Neural cell (in vitro differentiated cells): ENCODE data around the gene ARIH1.

Experiments used
- EP300 ChIP-seq: fragments of 450-650 bp; conservative IDR thresholded peaks from 2 replicates; pipeline ENCODE4 v1.6.1; 2014; ENCODE audit warnings: antibody characterized with exemption, mild to moderate bottlenecking, moderate library complexity; ENCODE audit not compliant: poor library complexity, severe bottlenecking
- EZH2 ChIP-seq: fragments of 200-600, 300-800 bp; shearing (Covaris generic), sonication (generic); IDR thresholded peaks from 2 replicates; pipeline ENCODE4 v1.6.1; 2014; ENCODE audit warnings: antibody characterized with exemption, low read length, borderline replicate concordance, mild to moderate bottlenecking; ENCODE audit not compliant: insufficient read depth, poor library complexity, severe bottlenecking
- POLR2AphosphoS5 ChIP-seq: IDR thresholded peaks from 2 replicates; pipeline ENCODE4 v1.6.1; 2012
- TAF1 ChIP-seq: IDR thresholded peaks from 2 replicates; pipeline ENCODE4 v1.6.1; 2012; ENCODE audit warnings: low read depth
- TF ChIP-seq, protein P1 (sequence below): fragments of 450-650 bp; IDR thresholded peaks from 2 replicates; pipeline ENCODE4 v1.5.1; 2014; ENCODE audit warnings: antibody characterized with exemption, mild to moderate bottlenecking, moderate library complexity; ENCODE audit not compliant: poor library complexity, severe bottlenecking
- TF ChIP-seq, protein P2 (sequence below): IDR thresholded peaks from 2 replicates; pipeline ENCODE4 v1.6.1; 2012; ENCODE audit warnings: borderline replicate concordance

DNA sequence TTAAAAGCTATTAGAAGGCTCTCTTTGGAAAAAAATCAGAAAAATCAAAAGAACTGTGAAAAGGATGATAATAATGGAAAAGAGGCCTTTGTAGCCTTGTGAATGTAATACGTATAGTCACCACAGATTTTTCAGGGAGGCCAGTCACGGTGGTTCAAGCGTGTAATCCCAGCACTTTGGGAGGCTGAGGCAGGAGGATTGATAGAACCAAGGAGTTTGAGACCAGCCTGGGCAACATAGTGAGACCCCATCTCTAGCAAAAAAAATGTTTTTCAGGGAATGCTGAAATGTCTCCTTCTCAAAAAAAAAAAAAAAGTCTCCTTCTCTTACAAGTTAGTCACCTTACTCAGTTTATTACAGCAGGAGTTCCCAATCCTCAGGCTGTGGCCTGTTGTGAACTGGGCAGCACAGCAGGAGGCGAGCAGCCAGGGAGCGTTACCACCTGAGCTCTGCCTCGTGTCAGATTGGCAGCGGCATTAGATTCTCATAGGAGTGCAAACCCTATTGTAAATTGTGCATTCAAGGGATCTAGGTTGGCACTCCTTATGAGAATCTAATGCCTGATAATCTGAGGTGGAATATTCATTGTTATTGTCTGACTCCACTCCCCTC lies 15.9 kb downstream of the ARIH1 start:
- TF ChIP-seq TAF1 (no peak), POLR2AphosphoS5 (no peak), EP300 (no peak), EZH2 (no peak)
- TF ChIP-seq, protein P1, sequence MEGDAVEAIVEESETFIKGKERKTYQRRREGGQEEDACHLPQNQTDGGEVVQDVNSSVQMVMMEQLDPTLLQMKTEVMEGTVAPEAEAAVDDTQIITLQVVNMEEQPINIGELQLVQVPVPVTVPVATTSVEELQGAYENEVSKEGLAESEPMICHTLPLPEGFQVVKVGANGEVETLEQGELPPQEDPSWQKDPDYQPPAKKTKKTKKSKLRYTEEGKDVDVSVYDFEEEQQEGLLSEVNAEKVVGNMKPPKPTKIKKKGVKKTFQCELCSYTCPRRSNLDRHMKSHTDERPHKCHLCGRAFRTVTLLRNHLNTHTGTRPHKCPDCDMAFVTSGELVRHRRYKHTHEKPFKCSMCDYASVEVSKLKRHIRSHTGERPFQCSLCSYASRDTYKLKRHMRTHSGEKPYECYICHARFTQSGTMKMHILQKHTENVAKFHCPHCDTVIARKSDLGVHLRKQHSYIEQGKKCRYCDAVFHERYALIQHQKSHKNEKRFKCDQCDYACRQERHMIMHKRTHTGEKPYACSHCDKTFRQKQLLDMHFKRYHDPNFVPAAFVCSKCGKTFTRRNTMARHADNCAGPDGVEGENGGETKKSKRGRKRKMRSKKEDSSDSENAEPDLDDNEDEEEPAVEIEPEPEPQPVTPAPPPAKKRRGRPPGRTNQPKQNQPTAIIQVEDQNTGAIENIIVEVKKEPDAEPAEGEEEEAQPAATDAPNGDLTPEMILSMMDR, result no peak
- TF ChIP-seq, protein P2, sequence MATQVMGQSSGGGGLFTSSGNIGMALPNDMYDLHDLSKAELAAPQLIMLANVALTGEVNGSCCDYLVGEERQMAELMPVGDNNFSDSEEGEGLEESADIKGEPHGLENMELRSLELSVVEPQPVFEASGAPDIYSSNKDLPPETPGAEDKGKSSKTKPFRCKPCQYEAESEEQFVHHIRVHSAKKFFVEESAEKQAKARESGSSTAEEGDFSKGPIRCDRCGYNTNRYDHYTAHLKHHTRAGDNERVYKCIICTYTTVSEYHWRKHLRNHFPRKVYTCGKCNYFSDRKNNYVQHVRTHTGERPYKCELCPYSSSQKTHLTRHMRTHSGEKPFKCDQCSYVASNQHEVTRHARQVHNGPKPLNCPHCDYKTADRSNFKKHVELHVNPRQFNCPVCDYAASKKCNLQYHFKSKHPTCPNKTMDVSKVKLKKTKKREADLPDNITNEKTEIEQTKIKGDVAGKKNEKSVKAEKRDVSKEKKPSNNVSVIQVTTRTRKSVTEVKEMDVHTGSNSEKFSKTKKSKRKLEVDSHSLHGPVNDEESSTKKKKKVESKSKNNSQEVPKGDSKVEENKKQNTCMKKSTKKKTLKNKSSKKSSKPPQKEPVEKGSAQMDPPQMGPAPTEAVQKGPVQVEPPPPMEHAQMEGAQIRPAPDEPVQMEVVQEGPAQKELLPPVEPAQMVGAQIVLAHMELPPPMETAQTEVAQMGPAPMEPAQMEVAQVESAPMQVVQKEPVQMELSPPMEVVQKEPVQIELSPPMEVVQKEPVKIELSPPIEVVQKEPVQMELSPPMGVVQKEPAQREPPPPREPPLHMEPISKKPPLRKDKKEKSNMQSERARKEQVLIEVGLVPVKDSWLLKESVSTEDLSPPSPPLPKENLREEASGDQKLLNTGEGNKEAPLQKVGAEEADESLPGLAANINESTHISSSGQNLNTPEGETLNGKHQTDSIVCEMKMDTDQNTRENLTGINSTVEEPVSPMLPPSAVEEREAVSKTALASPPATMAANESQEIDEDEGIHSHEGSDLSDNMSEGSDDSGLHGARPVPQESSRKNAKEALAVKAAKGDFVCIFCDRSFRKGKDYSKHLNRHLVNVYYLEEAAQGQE, result no peak
